Choroid plexus epithelial cell (primary cell): ENCODE measurements around the gene MRPL20.
A peak's percentile ranks its signal among the peaks of the same experiment; 100 is the strongest.
"Not testable (repeated sequence)": the region's sequence is repeated elsewhere in the genome, so short reads cannot be mapped to it uniquely, and the experiment has no call there.

Source experiments
- DNase-seq: peaks from one replicate; pipeline ENCODE4 v3.0.0-alpha.2; 2010; ENCODE audit warnings: low read depth
- H3K4me3 ChIP-seq: 2 replicates; pipeline ENCODE4 v1.5.1; 2011; ENCODE audit warnings: low read depth, mild to moderate bottlenecking, control low read depth, low read length, moderate library complexity
- TF ChIP-seq, protein P1 (sequence below): conservative IDR thresholded peaks from 2 replicates; pipeline ENCODE4 v1.5.1; 2011; ENCODE audit warnings: low read depth, mild to moderate bottlenecking, control low read depth, inconsistent platforms, low read length, moderate library complexity

The MRPL20 gene

DNA sequence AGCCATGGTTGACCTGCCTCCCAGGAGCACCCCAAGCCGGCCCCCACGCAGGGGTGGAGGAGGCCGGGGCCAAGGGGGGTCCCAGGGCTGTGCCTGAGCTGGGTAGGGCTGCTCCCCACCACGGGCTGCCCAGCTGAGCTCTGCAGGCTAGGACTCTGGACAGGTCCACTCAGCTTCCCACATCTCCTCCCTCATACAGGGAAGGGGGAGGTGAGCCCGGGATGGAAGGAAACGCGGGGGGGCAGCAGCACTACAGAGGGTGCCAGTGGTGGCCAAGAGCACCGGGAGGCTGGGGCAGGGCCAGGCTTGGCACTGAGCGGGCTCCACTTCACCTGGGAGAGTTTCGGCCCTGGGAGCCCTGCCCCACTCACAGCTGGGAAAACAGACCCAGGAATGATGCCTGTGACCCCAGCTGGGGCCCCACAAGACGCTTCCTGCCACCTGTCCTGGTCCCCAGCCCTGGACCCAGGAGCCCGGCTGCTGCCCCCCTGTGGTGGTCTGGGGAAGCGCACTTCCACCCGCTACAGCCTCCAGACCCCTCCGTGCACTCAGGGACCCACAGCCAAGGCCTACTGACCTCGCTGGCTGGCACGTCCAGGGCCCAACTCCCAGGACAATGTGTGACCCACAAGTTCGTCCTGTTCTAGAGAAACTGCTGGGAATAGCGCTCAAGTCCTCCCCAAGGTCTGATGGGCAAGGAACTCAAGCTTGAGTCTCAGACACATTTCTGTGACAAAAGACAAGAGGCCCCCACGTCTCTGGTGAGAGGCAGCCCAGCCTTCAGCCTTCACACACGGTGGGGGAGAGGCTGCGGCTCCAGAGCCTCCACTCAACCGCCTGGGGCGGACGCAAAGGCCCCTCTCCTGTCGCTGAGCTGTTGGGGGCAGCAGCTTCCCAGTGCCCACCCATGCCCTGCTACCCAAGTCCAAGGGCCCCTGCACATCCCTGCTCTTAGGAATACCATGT is 35.1 kb downstream of the MRPL20 start:
- TF ChIP-seq, protein P1, sequence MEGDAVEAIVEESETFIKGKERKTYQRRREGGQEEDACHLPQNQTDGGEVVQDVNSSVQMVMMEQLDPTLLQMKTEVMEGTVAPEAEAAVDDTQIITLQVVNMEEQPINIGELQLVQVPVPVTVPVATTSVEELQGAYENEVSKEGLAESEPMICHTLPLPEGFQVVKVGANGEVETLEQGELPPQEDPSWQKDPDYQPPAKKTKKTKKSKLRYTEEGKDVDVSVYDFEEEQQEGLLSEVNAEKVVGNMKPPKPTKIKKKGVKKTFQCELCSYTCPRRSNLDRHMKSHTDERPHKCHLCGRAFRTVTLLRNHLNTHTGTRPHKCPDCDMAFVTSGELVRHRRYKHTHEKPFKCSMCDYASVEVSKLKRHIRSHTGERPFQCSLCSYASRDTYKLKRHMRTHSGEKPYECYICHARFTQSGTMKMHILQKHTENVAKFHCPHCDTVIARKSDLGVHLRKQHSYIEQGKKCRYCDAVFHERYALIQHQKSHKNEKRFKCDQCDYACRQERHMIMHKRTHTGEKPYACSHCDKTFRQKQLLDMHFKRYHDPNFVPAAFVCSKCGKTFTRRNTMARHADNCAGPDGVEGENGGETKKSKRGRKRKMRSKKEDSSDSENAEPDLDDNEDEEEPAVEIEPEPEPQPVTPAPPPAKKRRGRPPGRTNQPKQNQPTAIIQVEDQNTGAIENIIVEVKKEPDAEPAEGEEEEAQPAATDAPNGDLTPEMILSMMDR: peak; percentile 90
- no peak overlapping the region for H3K4me3 ChIP-seq
- peak; percentile 49 for DNase-seq

DNA sequence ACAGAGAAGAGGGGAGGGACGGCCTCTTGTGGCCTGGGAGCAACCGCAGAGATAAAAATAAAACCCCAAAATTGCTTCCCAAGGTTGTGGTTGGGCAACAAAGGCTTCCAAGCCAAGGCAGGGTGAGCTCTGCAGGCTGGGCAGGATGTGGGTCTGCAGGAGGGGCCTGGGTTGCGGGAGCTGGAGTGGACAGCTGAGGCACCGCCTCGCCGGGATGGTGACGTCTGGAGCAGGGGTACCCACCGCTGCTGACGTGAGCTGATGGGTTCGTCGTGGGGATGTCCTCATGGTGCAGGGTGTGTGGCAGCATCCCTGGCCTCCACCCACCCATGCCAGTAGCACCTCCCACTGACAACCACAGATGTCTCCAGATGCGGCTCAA is 35.7 kb downstream of the MRPL20 start:
- DNase-seq: no peak
- TF ChIP-seq, protein P1: no peak
- H3K4me3 ChIP-seq: no peak overlapping the region

DNA sequence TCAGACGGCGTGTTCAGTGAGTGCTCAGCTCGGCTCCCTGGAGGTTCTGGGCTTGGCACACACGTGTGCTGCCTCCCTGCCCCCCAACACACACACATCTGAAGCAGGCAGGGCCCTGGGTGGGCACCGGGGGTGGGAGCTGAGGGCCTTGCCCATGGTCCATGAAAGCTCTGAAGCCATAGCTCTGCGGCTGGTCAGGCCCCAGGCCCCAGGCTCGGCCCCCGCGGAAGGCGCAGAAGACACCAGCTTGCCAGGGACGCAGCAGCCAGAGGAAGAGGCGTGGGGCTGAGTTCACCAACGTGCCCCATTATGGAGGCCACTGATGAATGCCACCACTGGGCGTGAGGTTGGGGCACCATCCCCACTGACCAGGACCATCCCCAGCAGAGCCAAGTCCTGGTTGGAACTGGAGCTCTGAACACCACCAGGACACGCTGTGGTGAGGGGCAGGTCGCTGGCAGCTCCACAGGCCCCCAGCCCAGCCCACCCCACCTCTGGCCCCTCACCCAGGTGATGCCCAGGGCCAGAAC is 36.3 kb downstream of the MRPL20 start:
- TF ChIP-seq, protein P1: no peak
- H3K4me3 ChIP-seq: no peak overlapping the region
- DNase-seq: no peak

DNA sequence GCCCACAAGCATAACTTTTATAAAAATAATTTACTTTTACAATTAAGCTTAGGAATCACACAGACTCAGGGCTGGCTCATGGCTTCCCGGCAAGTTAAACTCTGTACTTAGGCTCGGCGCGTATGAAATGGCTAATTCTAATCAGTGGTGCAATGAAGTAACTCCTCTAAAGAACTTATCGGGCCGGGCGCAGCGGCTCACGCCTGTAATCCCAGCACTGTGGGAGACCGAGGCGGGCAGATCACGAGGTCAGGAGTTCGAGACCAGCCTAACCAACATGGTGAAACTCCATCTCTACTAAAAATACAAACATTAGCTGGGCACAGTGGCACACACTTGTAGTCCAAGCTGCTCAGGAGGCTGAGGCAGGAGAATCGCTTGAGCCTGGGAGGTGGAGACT is 37.0 kb downstream of the MRPL20 start:
- DNase-seq, H3K4me3 ChIP-seq: not testable (repeated sequence)

DNA sequence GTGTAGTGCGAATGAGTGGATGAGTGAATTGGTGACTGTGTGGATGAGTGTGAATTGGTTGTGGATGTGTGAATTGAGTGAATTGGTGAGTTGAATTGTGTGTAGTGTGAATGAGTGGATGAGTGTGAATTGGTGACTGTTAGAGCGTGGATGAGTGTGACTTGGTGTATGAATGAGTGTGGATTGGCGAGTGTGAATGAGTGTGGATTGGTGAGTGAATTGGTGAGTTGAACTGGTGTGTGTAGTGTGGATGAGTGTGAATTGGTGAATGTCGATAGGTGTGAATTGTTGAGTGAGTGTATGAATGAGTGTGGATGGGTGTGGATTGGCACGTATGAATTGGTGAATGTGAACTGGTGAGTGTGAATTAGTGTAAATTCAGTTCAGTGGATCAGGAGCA is 39.8 kb downstream of the MRPL20 start:
- no peak overlapping the region for H3K4me3 ChIP-seq
- TF ChIP-seq, protein P1: no peak
- DNase-seq: no peak

DNA sequence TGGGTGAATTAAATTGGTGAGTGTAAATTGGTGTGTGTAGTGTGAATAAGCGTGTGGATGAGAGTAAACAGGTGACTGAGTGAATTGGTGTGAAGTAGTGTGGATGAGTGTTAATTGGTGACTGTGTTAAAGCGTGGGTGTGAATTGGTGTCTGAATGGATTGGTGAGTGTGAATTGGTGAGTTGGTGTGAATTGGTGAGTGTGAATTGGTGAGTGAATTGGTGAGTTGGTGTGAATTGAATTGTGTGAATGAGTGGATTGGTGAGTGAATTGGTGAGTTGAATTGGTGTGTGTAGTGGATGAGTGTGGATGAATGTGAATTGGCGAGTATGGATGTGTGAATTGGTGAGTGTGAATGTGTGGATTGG is 40.4 kb downstream of the MRPL20 start:
- no peak overlapping the region for H3K4me3 ChIP-seq
- no peak for DNase-seq
- TF ChIP-seq, protein P1: no peak

DNA sequence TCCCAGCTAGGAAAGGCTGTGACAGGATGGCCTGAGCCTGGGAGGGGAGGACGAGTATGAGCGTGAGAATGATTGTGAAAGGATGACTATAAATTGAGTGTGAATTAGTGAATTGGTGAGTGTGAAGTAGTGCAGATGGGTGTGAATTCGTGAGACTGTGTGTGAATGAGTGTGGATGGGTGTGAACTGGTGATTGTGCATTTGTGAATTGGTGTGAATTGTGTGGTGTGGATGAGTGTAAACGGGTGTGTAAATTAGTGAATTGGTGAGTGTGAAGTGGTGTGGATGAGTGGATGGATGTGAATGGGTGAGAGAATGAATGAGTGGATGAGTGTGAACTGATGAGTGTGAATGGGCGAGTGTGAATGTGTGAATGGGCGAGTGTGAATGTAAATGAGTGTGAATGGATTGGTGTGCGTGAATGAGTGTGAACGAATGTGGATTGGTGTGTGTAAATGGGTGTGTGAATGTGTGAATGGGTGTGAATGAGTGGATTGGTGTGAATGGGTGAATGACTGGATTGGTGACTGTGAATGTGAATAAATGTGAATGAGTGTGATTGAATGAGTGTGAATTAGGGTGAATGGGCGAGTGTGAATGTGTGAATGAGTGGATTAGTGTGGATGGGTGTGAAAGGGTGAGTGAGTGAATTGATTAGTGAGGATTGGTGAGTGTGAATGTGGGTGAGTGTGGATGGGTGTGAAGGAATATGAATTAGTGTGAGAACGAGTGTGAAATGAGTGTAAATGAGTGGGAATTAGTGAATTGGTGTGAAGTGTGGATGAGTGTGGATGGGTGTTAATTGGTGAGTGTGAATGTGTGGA is 41.0 kb downstream of the MRPL20 start:
- H3K4me3 ChIP-seq: no peak overlapping the region
- TF ChIP-seq, protein P1: no peak
- no peak for DNase-seq
